GM19468 (cell line): Measurements from ENCODE around the gene FEV.
A peak's percentile ranks its signal among the peaks of the same experiment; 100 is the strongest.

Experiments
- ATAC-seq: cut with Tn5 transposase; IDR thresholded peaks from one replicate; pipeline ENCODE4 v1.9.1; 2021; ENCODE audit warnings: mild to moderate bottlenecking, moderate library complexity, moderate number of reproducible peaks; ENCODE audit not compliant: unreplicated experiment; ENCODE audit errors: extremely low read depth

FEV gene

GRCh38 chr2:218980735-218981389 is 4.1 kb downstream of the FEV start:
- no peak for ATAC-seq

- peak; percentile 86 for ATAC-seq
Observed at GRCh38 chr2:218979846-218980734, 4.9 kb downstream of the FEV start.

- no peak for ATAC-seq
Observed at GRCh38 chr2:218975060-218975777, 9.8 kb downstream of the FEV start.

GRCh38 chr2:218970894-218971293 is 14.1 kb downstream of the FEV start:
- no peak for ATAC-seq

- ATAC-seq, result no peak
Observed at GRCh38 chr2:218964041-218964771, 20.8 kb downstream of the FEV start.

- ATAC-seq, result no peak
Observed at GRCh38 chr2:218963601-218964000, 21.4 kb downstream of the FEV start.

- no peak for ATAC-seq
Observed at GRCh38 chr2:218962859-218963492, 22.0 kb downstream of the FEV start.

GRCh38 chr2:218961651-218962570 is 23.1 kb downstream of the FEV start:
- ATAC-seq, result no peak

GRCh38 chr2:218961229-218961628 is 23.8 kb downstream of the FEV start:
- ATAC-seq, result no peak

GRCh38 chr2:218960309-218961165 is 24.4 kb downstream of the FEV start:
- ATAC-seq, result no peak

GRCh38 chr2:218959761-218960308 is 25.1 kb downstream of the FEV start:
- no peak for ATAC-seq

- peak; percentile 80 for ATAC-seq
Observed at GRCh38 chr2:218959141-218959731, 25.7 kb downstream of the FEV start, which contains the start of gene CDK5R2. TSS of gene CDK5R2 (plus strand) at chr2:218959666. CDS start at chr2:218959821, 155 bp downstream.

- ATAC-seq, result no peak
Observed at GRCh38 chr2:218958276-218958675, 26.7 kb downstream of the FEV start.

GRCh38 chr2:218957671-218958070 is 27.3 kb downstream of the FEV start:
- ATAC-seq, result no peak

GRCh38 chr2:218956039-218956438 is 28.9 kb downstream of the FEV start:
- no peak for ATAC-seq

- no peak for ATAC-seq
Observed at GRCh38 chr2:218954541-218955300, 30.3 kb downstream of the FEV start.
